ENCODE data around the gene PANK2.

GRCh38 chr20:3885715-3886114 lies 3.5 kb upstream of the PANK2 start:
- no peak for TF ChIP-seq POLR2A (IDR thresholded peaks at IDR 0.05)
- TF ChIP-seq CTCF (IDR thresholded peaks at IDR 0.05): no peak
- TF ChIP-seq EP300 (IDR thresholded peaks at IDR 0.05): no peak

Measured in tibial nerve (tissue), 4 donors.